HL-60 (cell line): Measurements from ENCODE around the gene HELB.

Source experiments
- GABPA ChIP-seq: IDR thresholded peaks from 2 replicates; pipeline ENCODE4 v1.6.1; 2012; ENCODE audit warnings: low read depth
- POLR2AphosphoS5 ChIP-seq: IDR thresholded peaks from 2 replicates; pipeline ENCODE4 v1.6.1; 2012; ENCODE audit warnings: low read depth
- TF ChIP-seq, protein P1 (sequence below): IDR thresholded peaks from one replicate; pipeline ENCODE4 v1.5.1; 2011; ENCODE audit warnings: low read length, control low read depth, inconsistent platforms; ENCODE audit not compliant: insufficient read depth
- TF ChIP-seq, protein P2 (sequence below): IDR thresholded peaks from 2 replicates; pipeline ENCODE4 v1.6.1; 2012; ENCODE audit warnings: low read depth; ENCODE audit not compliant: insufficient replicate concordance

DNA sequence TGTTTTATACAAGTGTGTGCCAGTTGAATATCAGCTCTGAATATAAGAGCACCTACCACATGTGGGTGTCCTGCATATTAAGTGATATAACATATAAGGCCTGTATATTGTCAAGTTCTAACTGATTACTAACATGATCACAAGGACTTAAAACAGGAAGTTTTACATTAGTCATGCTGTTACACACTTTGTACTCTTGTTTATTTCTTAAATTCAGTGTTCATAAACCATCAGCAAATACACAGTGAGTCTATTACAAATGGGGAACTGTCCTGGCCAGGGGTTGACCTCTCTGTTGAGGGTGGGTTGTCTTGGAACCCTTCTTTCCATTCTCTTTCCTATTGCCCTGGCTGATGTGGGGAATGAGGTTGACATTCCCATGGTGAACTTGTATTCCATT, 19.1 kb downstream of the HELB start:
- TF ChIP-seq, protein P1, sequence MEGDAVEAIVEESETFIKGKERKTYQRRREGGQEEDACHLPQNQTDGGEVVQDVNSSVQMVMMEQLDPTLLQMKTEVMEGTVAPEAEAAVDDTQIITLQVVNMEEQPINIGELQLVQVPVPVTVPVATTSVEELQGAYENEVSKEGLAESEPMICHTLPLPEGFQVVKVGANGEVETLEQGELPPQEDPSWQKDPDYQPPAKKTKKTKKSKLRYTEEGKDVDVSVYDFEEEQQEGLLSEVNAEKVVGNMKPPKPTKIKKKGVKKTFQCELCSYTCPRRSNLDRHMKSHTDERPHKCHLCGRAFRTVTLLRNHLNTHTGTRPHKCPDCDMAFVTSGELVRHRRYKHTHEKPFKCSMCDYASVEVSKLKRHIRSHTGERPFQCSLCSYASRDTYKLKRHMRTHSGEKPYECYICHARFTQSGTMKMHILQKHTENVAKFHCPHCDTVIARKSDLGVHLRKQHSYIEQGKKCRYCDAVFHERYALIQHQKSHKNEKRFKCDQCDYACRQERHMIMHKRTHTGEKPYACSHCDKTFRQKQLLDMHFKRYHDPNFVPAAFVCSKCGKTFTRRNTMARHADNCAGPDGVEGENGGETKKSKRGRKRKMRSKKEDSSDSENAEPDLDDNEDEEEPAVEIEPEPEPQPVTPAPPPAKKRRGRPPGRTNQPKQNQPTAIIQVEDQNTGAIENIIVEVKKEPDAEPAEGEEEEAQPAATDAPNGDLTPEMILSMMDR = no peak
- TF ChIP-seq, protein P2, sequence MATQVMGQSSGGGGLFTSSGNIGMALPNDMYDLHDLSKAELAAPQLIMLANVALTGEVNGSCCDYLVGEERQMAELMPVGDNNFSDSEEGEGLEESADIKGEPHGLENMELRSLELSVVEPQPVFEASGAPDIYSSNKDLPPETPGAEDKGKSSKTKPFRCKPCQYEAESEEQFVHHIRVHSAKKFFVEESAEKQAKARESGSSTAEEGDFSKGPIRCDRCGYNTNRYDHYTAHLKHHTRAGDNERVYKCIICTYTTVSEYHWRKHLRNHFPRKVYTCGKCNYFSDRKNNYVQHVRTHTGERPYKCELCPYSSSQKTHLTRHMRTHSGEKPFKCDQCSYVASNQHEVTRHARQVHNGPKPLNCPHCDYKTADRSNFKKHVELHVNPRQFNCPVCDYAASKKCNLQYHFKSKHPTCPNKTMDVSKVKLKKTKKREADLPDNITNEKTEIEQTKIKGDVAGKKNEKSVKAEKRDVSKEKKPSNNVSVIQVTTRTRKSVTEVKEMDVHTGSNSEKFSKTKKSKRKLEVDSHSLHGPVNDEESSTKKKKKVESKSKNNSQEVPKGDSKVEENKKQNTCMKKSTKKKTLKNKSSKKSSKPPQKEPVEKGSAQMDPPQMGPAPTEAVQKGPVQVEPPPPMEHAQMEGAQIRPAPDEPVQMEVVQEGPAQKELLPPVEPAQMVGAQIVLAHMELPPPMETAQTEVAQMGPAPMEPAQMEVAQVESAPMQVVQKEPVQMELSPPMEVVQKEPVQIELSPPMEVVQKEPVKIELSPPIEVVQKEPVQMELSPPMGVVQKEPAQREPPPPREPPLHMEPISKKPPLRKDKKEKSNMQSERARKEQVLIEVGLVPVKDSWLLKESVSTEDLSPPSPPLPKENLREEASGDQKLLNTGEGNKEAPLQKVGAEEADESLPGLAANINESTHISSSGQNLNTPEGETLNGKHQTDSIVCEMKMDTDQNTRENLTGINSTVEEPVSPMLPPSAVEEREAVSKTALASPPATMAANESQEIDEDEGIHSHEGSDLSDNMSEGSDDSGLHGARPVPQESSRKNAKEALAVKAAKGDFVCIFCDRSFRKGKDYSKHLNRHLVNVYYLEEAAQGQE = no peak
- no peak for TF ChIP-seq GABPA
- TF ChIP-seq POLR2AphosphoS5 = no peak
